Camera-type eye (tissue), 1 donor: ENCODE measurements around the gene KLF3. TPM values are rescaled to one million over a fixed set of nuclear protein-coding genes. Genes with fewer than 3 reads are reported as not detected.

Experiments used
- total RNA-seq: library from RNA; depleted of rRNA; stranded (reverse); fragments of >200 nt; gene quantifications from one replicate; pipeline ENCODE4 v1.2.3, GENCODE V29; 2014

KLF3 gene
- total RNA-seq: 41.8 TPM

GRCh38 chr4:38663801-38664705 is at the start of gene KLF3:
KLF3 (plus strand) TSS chr4:38664199; CDS start chr4:38680626, 16,427 bp downstream.

Other genes starting within 250 kb of the KLF3 start
- 0.71 TPM for gene TLR10, start 118.8 kb downstream of the KLF3 start, total RNA-seq
- 9.6 TPM for gene TLR1, start 140.6 kb downstream of the KLF3 start, total RNA-seq
- 2.0 TPM for gene TLR6, start 192.6 kb downstream of the KLF3 start, total RNA-seq
- gene FAM114A1, start 203.6 kb downstream of the KLF3 start, total RNA-seq: 126 TPM